GM19438 (cell line): ENCODE data around the gene EYS.

Source experiments
- ATAC-seq: cut with Tn5 transposase; IDR thresholded peaks from one replicate; pipeline ENCODE4 v1.9.1; 2021; ENCODE audit warnings: low read depth; ENCODE audit not compliant: unreplicated experiment

The EYS gene

GRCh38 chr6:64774881-64775280 lies 932.1 kb downstream of the EYS start:
- no peak for ATAC-seq

- ATAC-seq, result no peak
These were observed 956.1 kb downstream of the EYS start for GRCh38 chr6:64750910-64751309.

DNA sequence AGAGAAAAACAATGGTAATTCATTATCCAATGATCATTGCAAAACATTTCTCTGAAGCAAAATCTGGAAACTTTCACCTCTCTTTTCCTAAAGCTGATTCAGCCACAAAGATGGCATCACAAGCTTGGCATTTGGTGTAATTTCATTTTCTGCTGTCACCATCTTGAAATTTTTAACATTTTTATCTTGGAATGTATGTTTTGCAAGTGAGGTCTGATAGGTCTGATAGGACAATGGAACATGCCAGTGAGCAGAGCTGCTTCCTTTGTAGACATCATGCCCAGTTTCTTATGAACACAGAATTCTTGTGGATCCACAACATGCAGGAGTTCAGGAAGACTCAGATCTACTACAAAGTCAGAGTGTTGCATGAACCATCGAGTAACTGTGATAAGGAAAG lies 969.6 kb downstream of the EYS start:
- ATAC-seq, result no peak

DNA sequence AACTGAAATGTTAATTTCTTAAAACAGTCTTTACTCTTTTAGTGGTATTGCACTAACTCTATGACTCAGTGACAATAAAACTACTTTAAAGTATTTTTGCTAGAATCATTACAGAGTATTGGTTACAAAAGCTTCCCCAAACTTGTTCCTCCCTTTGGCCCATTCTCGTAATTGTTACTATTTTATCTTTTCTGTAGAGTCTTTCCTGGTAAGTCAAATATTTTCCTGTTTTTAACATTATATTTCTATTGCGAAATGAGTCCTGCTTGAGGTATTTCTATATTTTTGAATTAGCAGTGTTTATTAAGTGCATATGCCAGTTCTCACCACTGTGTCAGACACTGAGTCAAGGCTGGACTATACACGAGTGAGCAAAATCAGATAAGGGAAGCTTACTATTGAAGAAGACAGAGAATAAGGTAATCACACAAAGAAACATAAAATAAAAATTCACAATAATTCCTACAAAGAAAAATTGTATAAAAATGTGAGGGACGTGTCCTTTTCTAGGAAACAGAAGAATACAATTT lies 970.5 kb downstream of the EYS start:
- ATAC-seq, result no peak

DNA sequence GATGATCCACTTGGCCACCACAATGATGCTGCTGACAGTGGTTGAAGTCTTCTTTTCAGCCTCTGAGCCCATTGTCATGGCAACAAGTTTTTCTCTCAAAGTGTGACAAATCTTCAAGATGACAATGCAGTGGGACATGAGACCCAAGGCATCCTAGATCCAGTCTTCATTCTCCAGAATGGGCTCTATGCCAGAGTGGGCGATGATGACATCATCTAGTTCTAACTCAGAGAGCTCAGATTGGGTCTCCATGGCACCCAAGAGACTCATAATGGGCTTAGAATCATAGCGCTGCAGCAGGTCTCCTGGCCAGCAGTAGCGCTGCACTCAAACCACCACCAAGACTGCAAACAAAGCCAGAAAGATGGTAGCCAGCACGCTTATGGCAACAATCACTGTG lies 973.6 kb downstream of the EYS start:
- ATAC-seq, result no peak

- ATAC-seq, result no peak
These were observed 974.1 kb downstream of the EYS start for GRCh38 chr6:64732888-64733287.

- no peak for ATAC-seq
These were observed 977.5 kb downstream of the EYS start for GRCh38 chr6:64729522-64729921.

DNA sequence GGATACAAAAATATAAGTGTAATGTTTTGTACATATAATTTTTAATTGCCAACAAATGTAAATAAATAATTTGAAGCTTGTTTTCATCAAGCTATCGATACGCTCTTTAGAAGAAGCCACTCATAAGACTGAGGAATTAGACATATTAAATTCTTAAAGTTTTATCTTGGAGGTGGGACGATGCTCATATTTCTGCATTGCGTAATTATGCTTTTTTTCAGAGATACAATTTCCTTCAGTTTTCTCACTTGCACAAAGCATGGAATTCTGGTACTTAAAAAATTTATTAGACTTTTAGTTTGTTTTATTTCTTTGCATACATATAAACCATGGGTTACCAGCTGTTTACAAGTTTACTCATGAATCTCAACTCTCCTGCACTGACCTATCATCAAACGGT lies 980.0 kb downstream of the EYS start:
- ATAC-seq, result no peak

DNA sequence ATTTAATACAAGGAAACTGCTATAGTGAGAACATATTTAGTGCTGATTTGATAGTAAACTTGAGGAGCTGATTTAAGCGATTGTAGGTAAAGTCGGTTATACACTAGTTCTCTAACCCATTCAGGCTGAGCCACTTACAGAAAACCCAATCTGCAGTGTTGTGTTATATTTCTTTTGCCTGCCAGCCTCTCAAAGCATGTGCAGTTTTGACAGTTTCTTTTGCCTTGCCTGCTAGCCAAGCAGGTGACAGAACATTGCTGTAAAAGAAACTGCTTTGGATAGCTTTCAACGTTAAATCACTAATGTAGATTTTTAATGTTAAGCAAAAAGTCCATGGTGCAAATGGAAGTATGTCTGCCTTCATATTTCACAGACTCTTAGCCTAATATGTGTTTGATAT lies 982.9 kb downstream of the EYS start:
- no peak for ATAC-seq

DNA sequence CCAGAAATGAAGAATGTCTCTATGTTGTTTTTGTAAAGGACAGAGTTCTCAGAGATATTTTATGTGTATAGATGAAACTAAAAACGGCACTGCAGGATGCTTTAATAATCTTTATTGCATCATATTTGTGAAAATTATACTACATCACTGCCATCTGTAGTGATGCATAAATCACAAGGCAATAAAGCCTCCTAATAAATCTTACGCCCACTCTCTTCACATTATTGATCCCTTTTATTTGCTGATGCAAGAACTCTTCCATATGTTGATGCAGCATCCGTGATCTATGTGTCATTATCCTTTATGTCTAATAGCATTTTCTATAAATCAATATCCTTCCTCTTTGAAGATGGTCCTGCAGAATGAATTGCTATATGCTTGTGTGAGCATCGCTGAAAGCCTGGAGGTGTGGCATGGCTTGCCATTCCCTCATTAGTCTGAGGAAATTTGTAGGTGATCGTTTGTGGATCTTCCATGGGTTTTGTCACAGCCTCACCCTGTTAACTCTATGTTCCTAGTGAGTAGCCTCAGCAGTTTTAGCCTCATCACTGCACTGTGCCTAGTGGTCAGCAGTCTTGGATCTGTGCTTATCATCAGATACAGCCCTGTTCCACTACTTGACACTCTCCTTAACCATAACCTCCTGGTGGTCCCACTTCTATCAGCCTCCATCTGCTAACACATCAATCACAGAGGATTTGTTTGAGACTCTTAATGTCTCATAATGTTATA lies 983.5 kb downstream of the EYS start:
- no peak for ATAC-seq

DNA sequence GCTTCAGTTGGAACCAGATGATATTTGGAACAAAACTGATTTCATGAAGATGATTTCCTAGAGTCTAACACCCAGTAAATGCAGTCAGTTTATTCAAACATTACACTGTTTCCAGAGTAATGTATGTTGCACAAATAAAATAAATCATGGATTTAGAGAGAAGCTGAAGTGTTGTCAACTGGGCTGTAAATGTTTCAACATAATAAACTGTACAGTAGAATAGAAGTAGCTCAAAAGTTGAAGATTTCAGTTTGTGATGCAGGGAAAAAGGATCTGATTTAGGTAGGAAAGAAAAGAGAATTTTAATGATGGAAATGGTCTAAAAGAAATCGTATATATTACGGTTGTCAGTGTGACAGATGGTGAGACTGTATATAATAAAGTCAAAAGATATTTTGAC lies 985.2 kb downstream of the EYS start:
- ATAC-seq, result no peak

DNA sequence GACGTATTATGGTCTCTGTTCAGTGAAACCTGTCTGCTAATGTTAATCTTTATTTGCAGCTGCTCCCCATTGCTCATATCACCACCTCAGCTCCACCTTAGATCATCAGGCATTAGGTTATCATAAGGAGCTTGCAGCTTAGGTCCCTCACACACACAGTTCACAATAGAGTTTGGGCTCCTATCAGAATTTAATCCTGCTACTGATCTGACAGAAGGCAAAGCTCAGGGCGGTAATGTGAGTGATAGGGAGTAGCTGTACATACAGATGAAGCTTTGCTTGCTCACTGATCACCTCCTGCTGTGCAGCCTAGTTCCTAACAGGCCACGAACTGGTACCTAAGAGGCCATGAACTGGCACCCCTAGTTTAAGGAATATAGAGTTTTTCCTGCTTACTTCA lies 989.7 kb downstream of the EYS start:
- ATAC-seq, result no peak

- ATAC-seq, result no peak
These were observed 991.4 kb downstream of the EYS start for GRCh38 chr6:64715624-64716023.

DNA sequence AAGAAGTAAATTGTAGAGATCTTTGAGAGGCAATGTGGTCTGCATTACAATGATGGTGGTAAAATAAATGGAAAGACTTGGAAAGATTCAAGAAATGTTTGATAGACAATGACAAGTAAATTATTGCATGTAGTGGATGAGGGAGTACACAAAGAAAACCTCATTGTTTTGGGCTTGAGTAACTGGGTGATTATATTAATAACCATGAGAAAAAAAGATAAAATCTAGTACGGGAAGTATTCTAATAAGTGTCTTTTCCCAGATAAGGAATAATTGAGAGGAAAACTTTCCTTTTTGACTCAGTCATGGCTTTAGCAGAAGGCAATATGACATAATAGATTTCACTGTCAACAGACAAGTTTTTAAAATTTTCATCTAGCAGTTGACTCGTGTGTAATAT lies 993.0 kb downstream of the EYS start:
- no peak for ATAC-seq

GRCh38 chr6:64713175-64713574 lies 993.9 kb downstream of the EYS start:
- no peak for ATAC-seq

GRCh38 chr6:64712606-64713005 lies 994.4 kb downstream of the EYS start:
- no peak for ATAC-seq

GRCh38 chr6:64703922-64704321 lies 1003.1 kb downstream of the EYS start:
- ATAC-seq, result no peak

GRCh38 chr6:64696053-64696452 lies 1011.0 kb downstream of the EYS start:
- no peak for ATAC-seq

DNA sequence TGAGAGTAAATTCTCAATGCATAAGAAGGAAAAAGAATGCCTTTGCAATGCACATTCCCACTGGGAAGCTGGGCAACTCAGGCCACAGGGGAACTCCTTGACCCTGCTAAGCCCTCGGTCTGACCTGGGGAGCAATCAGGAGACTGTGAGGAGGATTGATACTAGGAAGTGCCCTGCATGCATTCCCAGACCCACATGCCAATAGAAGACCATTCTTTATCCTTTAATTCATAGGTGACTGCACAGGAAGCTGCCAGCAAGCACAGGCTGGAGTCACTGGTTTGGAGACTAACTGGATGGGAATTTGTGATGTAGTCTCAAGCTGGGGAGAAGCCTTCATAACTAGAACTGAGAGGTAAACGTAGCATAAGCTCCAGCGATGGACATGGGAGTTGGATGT lies 1012.7 kb downstream of the EYS start:
- no peak for ATAC-seq

GRCh38 chr6:64691064-64691463 lies 1016.0 kb downstream of the EYS start:
- ATAC-seq, result no peak

DNA sequence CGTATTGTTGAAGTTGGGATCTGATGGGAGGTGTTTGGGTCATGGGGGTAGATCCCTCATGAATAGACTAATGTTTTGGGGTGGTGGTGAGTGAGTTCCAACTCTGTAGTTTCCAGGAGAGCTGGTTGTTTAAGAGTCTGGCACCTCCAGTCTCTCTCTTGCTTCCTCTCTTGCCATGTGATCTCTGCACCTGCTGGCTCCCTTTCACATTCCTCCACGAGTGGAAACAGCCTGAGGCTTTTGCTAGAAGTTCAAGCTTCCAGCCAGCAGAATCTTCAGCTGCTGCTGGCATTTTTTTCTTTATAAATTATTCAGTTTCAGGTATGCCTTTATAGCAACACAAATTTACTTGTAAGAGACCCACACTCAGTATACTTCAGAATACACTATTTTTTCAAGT lies 1021.6 kb downstream of the EYS start:
- no peak for ATAC-seq

- ATAC-seq, result no peak
These were observed 1023.3 kb downstream of the EYS start for GRCh38 chr6:64683682-64684081.
